Liver (tissue), 9 donors: Measurements from ENCODE around the gene CREBBP. TPM values are rescaled to one million over a fixed set of nuclear protein-coding genes. Genes with fewer than 3 reads are reported as not detected.

Experiments
- DNase-seq: peaks from one replicate; pipeline ENCODE4 v3.0.0-alpha.2; 2017; ENCODE audit warnings: low spot score
- H3K27ac ChIP-seq, 2 donors: one replicate each; pipeline ENCODE4 v1.7.0; 2013; ENCODE audit warnings: inconsistent platforms in 2 of 2, low read length in 2 of 2, control low read depth in 1 of 2, low read depth in 1 of 2, mild to moderate bottlenecking in 1 of 2
- H3K27me3 ChIP-seq, 4 donors: one replicate each; pipeline versions ENCODE4 v1.6.1 to v1.7.0; 2013; ENCODE audit warnings: low read length in 3 of 4, inconsistent platforms in 1 of 4, mild to moderate bottlenecking in 1 of 4, moderate library complexity in 1 of 4; ENCODE audit not compliant: control insufficient read depth in 4 of 4, insufficient read depth in 4 of 4
- H3K36me3 ChIP-seq, 4 donors: one replicate each; pipeline versions ENCODE4 v1.6.1 to v1.7.0; 2013; ENCODE audit warnings: low read length in 3 of 4, mild to moderate bottlenecking in 3 of 4, low read depth in 1 of 4, moderate library complexity in 1 of 4; ENCODE audit not compliant: control insufficient read depth in 4 of 4, insufficient read depth in 3 of 4
- H3K4me1 ChIP-seq, 4 donors: one replicate each; pipeline versions ENCODE4 v1.6.1 to v1.7.0; 2013; ENCODE audit warnings: low read length in 3 of 4, mild to moderate bottlenecking in 3 of 4, moderate library complexity in 1 of 4; ENCODE audit not compliant: control insufficient read depth in 4 of 4, insufficient read depth in 4 of 4
- H3K4me3 ChIP-seq, 3 donors: one replicate each; pipeline versions ENCODE4 v1.6.1 to v1.7.0; 2013; ENCODE audit warnings: low read length in 3 of 3, control low read depth in 1 of 3, low read depth in 1 of 3, mild to moderate bottlenecking in 1 of 3
- H3K9ac ChIP-seq, 2 donors: one replicate each; pipeline ENCODE4 v1.7.0; 2013; ENCODE audit warnings: low read length in 2 of 2, mild to moderate bottlenecking in 2 of 2, moderate library complexity in 2 of 2, control low read depth in 1 of 2, low read depth in 1 of 2
- H3K9me3 ChIP-seq, 4 donors: one replicate each; pipeline versions ENCODE4 v1.6.1 to v1.7.0; 2013; ENCODE audit warnings: low read length in 3 of 4; ENCODE audit not compliant: control insufficient read depth in 4 of 4
- ATF3 ChIP-seq: IDR thresholded peaks from 2 replicates; pipeline ENCODE4 v1.6.1; 2016; ENCODE audit warnings: antibody characterized with exemption
- EGR1 ChIP-seq, 2 donors: IDR thresholded peaks; 2 replicates each; pipeline ENCODE4 v1.6.1; 2016 to 2018; ENCODE audit warnings: antibody characterized with exemption in 2 of 2, low read depth in 2 of 2
- FOXA1 ChIP-seq: IDR thresholded peaks from 2 replicates; pipeline ENCODE4 v1.6.1; 2016; ENCODE audit warnings: antibody characterized with exemption
- FOXA2 ChIP-seq: IDR thresholded peaks from 2 replicates; pipeline ENCODE4 v1.6.1; 2016; ENCODE audit warnings: antibody characterized with exemption
- GABPA ChIP-seq, 2 donors: IDR thresholded peaks in 1 of 2; conservative IDR thresholded peaks in 1 of 2; 2 replicates each; pipeline ENCODE4 v1.6.1; 2016; ENCODE audit warnings: antibody characterized with exemption in 2 of 2, mild to moderate bottlenecking in 1 of 2, moderate library complexity in 1 of 2
- HNF4A ChIP-seq, 2 donors: conservative IDR thresholded peaks; 2 replicates each; pipeline ENCODE4 v1.6.1; 2016; ENCODE audit warnings: antibody characterized with exemption in 2 of 2, mild to moderate bottlenecking in 2 of 2
- HNF4G ChIP-seq: IDR thresholded peaks from 2 replicates; pipeline ENCODE4 v1.6.1; 2016; ENCODE audit warnings: antibody characterized with exemption
- NR2F2 ChIP-seq: IDR thresholded peaks from 2 replicates; pipeline ENCODE4 v1.6.1; 2016; ENCODE audit warnings: antibody characterized with exemption
- RAD21 ChIP-seq, 2 donors: IDR thresholded peaks; 2 replicates each; pipeline ENCODE4 v1.6.1; 2016; ENCODE audit warnings: antibody characterized with exemption in 2 of 2, mild to moderate bottlenecking in 2 of 2
- REST ChIP-seq: IDR thresholded peaks from 2 replicates; pipeline ENCODE4 v1.6.1; 2016; ENCODE audit warnings: antibody characterized with exemption, mild to moderate bottlenecking
- RXRA ChIP-seq, 2 donors: IDR thresholded peaks; 2 replicates each; pipeline ENCODE4 v1.6.1; 2017 to 2018; ENCODE audit warnings: antibody characterized with exemption in 2 of 2, mild to moderate bottlenecking in 1 of 2
- SP1 ChIP-seq: IDR thresholded peaks from 2 replicates; pipeline ENCODE4 v1.6.1; 2018; ENCODE audit warnings: antibody characterized with exemption, mild to moderate bottlenecking
- YY1 ChIP-seq: IDR thresholded peaks from 2 replicates; pipeline ENCODE4 v1.6.1; 2016; ENCODE audit warnings: antibody characterized with exemption, mild to moderate bottlenecking
- WGBS: extraction: QIAGEN DNeasy Blood & Tissue Kit; methylation state at CpG from one replicate; pipeline ENCODE4 v1.1.7; 2013; 5-methylcytosine and 5-hydroxymethylcytosine counted together
- polyA plus RNA-seq, 2 donors: library from polyadenylated mRNA; stranded (reverse) in 1 of 2; unstranded in 1 of 2; fragments of 200-250 nt in 1 of 2; fragments of >200 nt in 1 of 2; fragmentation: Nextera tagmentation in 1 of 2; extraction: Ambion mirVana in 1 of 2; gene quantifications; one replicate each; pipeline versions ENCODE4 v1.2.1 to v1.2.3, GENCODE V29; 2013 to 2015
- total RNA-seq, 2 donors: library from RNA; depleted of rRNA; stranded (reverse); fragments of >200 nt; gene quantifications; one replicate each; pipeline ENCODE4 v1.2.3, GENCODE V29; 2014
- donor health status: healthy.
- donor health status: healthy.
- donor health status: healthy.
- donor health status: healthy.
- donor health status: healthy.

CREBBP gene
- total and polyA plus RNA-seq, 4 donors = 7.0 to 25.8 (median 19.5) TPM

- no peaks in the 10 kb centered on the region for H3K27me3 ChIP-seq
- no peak for TF ChIP-seq EGR1 (IDR thresholded peaks at IDR 0.05; ENCODE audit: low read depth in 2 of 2)
- TF ChIP-seq RXRA (IDR thresholded peaks at IDR 0.05) = no peak
- TF ChIP-seq REST = no peak
- TF ChIP-seq FOXA1 = no peak
- no peak for TF ChIP-seq HNF4G
- no peak for TF ChIP-seq YY1
- no peak for TF ChIP-seq HNF4A (conservative IDR thresholded peaks at IDR 0.05)
- TF ChIP-seq SP1 = no peak
- TF ChIP-seq FOXA2 = no peak
- TF ChIP-seq NR2F2 = no peak
- no peak for TF ChIP-seq GABPA (IDR thresholded peaks at IDR 0.05 in 1 of 2, conservative IDR thresholded peaks at IDR 0.05 in 1 of 2)
- no peak for TF ChIP-seq RAD21 (IDR thresholded peaks at IDR 0.05)
- no peaks in the 10 kb centered on the region for H3K9me3 ChIP-seq
- H3K36me3 ChIP-seq = peaks cover 1 to 18% (median 5%) of the 10 kb centered on the region in 4 donors
- WGBS = 90% methylated on average over 10 of the region's 10 CpGs
- no peak overlapping the region for H3K27ac ChIP-seq
- DNase-seq = no peak
- peaks cover 9 to 35% (median 25%) of the 10 kb centered on the region in 4 donors for H3K4me1 ChIP-seq
- no peak overlapping the region for H3K9ac ChIP-seq
- H3K4me3 ChIP-seq = no peak overlapping the region
Measured at GRCh38 chr16:3850544-3850899, 30.0 kb downstream of the CREBBP start.

- no peak overlapping the region for H3K27ac ChIP-seq
- H3K27me3 ChIP-seq = no peaks in the 10 kb centered on the region
- TF ChIP-seq ATF3 (no peak), SP1 (no peak)
- 96% methylated on average over 19 of the region's 19 CpGs for WGBS
- H3K9ac ChIP-seq = no peak overlapping the region
- H3K4me3 ChIP-seq = no peak overlapping the region
- peaks cover 9 to 32% (median 20%) of the 10 kb centered on the region in 4 donors for H3K4me1 ChIP-seq
- no peak for DNase-seq
- no peaks in the 10 kb centered on the region for H3K9me3 ChIP-seq
- peaks cover 1 to 18% (median 5%) of the 10 kb centered on the region in 4 donors for H3K36me3 ChIP-seq
Measured at GRCh38 chr16:3849751-3850543, 30.6 kb downstream of the CREBBP start.

GRCh38 chr16:3846595-3847091 is 33.9 kb downstream of the CREBBP start:
- H3K9me3 ChIP-seq = no peaks in the 10 kb centered on the region
- WGBS = 77% methylated on average over 6 of the region's 6 CpGs
- H3K27me3 ChIP-seq = no peaks in the 10 kb centered on the region
- H3K36me3 ChIP-seq = peaks cover 1 to 18% (median 5%) of the 10 kb centered on the region in 4 donors
- H3K4me1 ChIP-seq = peaks cover 3 to 29% (median 11%) of the 10 kb centered on the region in 4 donors
- H3K27ac ChIP-seq = no peak overlapping the region
- no peak overlapping the region for H3K9ac ChIP-seq
- no peak overlapping the region for H3K4me3 ChIP-seq
- no peak for DNase-seq
- TF ChIP-seq REST = no peak
